K562 (cell line): ENCODE results near the gene ACOX1.

ENCODE experiments used
- ATF4 ChIP-seq: fragments of 450-650 bp; formaldehyde crosslinking; IDR thresholded peaks from 2 replicates; pipeline ENCODE4 v1.4.0; 2022; ENCODE audit warnings: mild to moderate bottlenecking, moderate library complexity
- BCL6 ChIP-seq: fragments of 250-450 bp; sonication (Bioruptor Pico); IDR thresholded peaks from 2 replicates; pipeline ENCODE4 v1.4.0; 2020
- CHD4 ChIP-seq: fragments of 200-600 bp; sonication (generic); IDR thresholded peaks from 3 replicates; pipeline ENCODE4 v1.6.1; 2012; ENCODE audit warnings: low read depth, mild to moderate bottlenecking, mixed read lengths, low read length, inconsistent platforms; ENCODE audit not compliant: insufficient read depth, insufficient replicate concordance, poor library complexity, severe bottlenecking
- CTCF ChIP-seq, 3 experiments: IDR thresholded peaks in 2 of 3; conservative IDR thresholded peaks in 1 of 3; 2 replicates each; pipeline ENCODE4 v1.5.1; 2011 to 2012; ENCODE audit warnings: low read length in 3 of 3, mild to moderate bottlenecking in 3 of 3, control low read depth in 2 of 3, improper control_type of control experiment in 1 of 3, inconsistent platforms in 1 of 3, low read depth in 1 of 3, mixed read lengths in 1 of 3, moderate library complexity in 1 of 3; ENCODE audit not compliant: insufficient read depth in 2 of 3
- FOSL1 ChIP-seq: fragments of 200-800 bp; sonication (Bioruptor generic); conservative IDR thresholded peaks from 2 replicates; pipeline ENCODE4 v1.6.1; 2016; ENCODE audit warnings: missing genetic modification characterization, missing compliant biosample characterization
- FOXP4 ChIP-seq: sonication (generic); formaldehyde crosslinking; IDR thresholded peaks from 2 replicates; pipeline ENCODE4 v1.8.0; 2022; ENCODE audit warnings: mild to moderate bottlenecking, missing genetic modification reagents, borderline replicate concordance
- GATAD2B ChIP-seq: fragments of 450-650 bp; IDR thresholded peaks from 2 replicates; pipeline ENCODE4 v1.6.1; 2017; ENCODE audit warnings: mild to moderate bottlenecking, borderline replicate concordance
- IFI16 ChIP-seq: fragments of 250-450 bp; sonication (Bioruptor Pico); IDR thresholded peaks from 2 replicates; pipeline ENCODE4 v2.1.2; 2022; ENCODE audit warnings: mild to moderate bottlenecking, inconsistent platforms
- JUND ChIP-seq, 2 experiments: IDR thresholded peaks; 2 replicates in 1 of 2; 3 replicates in 1 of 2; pipeline ENCODE4 v1.6.1; 2011; ENCODE audit warnings: borderline replicate concordance in 2 of 2, low read depth in 2 of 2, low read length in 2 of 2, improper control_type of control experiment in 1 of 2, missing biosample characterization in 1 of 2, missing genetic modification characterization in 1 of 2, missing genetic modification reagents in 1 of 2
- POLR2A ChIP-seq: fragments of 450-650 bp; conservative IDR thresholded peaks from 2 replicates; pipeline ENCODE4 v1.6.1; 2016
- RBM39 ChIP-seq: fragments of 200-400 bp; formaldehyde crosslinking; optimal IDR thresholded peaks from 2 replicates; pipeline ENCODE3; 2018; ENCODE audit warnings: low read depth, low read length
- TFAP4 ChIP-seq: sonication (generic); formaldehyde crosslinking; IDR thresholded peaks from 2 replicates; pipeline ENCODE4 v1.8.0; 2022; ENCODE audit warnings: missing genetic modification reagents, mild to moderate bottlenecking, moderate library complexity, borderline replicate concordance
- XRCC5 ChIP-seq: fragments of 200-400 bp; formaldehyde crosslinking; IDR thresholded peaks from 2 replicates; pipeline ENCODE4 v1.6.1; 2017; ENCODE audit warnings: low read depth, mild to moderate bottlenecking, low read length
- ZHX1 ChIP-seq: fragments of 150-350 bp; conservative IDR thresholded peaks from 2 replicates; pipeline ENCODE4 v1.6.1; 2014; ENCODE audit warnings: low read length

DNA sequence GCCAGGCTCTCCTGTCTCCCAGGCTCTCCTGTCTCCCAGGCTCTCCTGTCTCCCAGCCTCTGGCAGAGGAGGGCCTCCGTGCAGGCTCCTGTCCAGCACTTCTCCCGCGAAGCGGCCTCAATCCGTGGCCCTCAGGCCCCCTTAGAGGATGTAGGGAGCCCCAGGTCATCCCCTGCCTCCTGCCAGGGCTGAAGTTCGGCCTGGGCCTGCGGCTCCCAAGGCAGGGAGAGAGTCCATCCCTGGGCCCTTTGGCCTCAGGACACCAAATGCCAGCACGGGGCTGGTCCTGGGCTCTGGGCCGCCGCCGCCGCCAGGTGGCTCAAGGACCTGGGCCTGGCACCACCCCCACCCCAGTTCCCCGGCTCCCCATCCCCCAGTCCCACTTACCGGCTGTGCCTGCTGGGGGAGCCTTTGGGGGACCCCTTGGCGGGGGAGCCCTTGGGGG is 47.8 kb upstream of the ACOX1 start:
- TF ChIP-seq RBM39: no peak
- no peak for TF ChIP-seq POLR2A
- TF ChIP-seq IFI16 (CRISPR knock-in tag): no peak
- no peak for TF ChIP-seq BCL6 (CRISPR knock-in tag)
- TF ChIP-seq TFAP4 (CRISPR knock-in tag): no peak
- TF ChIP-seq FOXP4 (CRISPR knock-in tag): no peak
- no peak for TF ChIP-seq CTCF (IDR thresholded peaks at IDR 0.05 in 2 of 3, conservative IDR thresholded peaks at IDR 0.05 in 1 of 3; ENCODE audit: insufficient read depth in 2 of 3, low read depth in 1 of 3, low read length in 3 of 3)
- TF ChIP-seq FOSL1 (tag): no peak
- TF ChIP-seq ZHX1: no peak
- TF ChIP-seq CHD4: no peak
- no peak for TF ChIP-seq GATAD2B
- no peak for TF ChIP-seq XRCC5
- TF ChIP-seq ATF4: no peak
- no peak for TF ChIP-seq JUND (IDR thresholded peaks at IDR 0.05; ENCODE audit: borderline replicate concordance, low read depth, low read length)
- TF ChIP-seq JUND (tag; IDR thresholded peaks at IDR 0.05; ENCODE audit: borderline replicate concordance, low read depth, low read length): no peak
